Activated CD4-positive, alpha-beta T cell treated with anti-CD3 and anti-CD28 coated beads, Interleukin-2, amount 50 U/mL, for 1 hour (primary cell): Measurements from ENCODE around the gene SLC1A4.
"Not testable (repeated sequence)": the region's sequence is repeated elsewhere in the genome, so short reads cannot be mapped to it uniquely, and the experiment has no call there.

Experiments
- DNase-seq: peaks from one replicate; pipeline ENCODE4 v3.0.0-alpha.2; 2020

SLC1A4 gene

GRCh38 chr2:65027616-65028244 is 38.5 kb downstream of the SLC1A4 start:
- no peak for DNase-seq

GRCh38 chr2:65030476-65031332 is 41.5 kb downstream of the SLC1A4 start:
- no peak for DNase-seq

- no peak for DNase-seq
These were observed 42.3 kb downstream of the SLC1A4 start for GRCh38 chr2:65031341-65032018.

GRCh38 chr2:65032019-65032975 is 43.1 kb downstream of the SLC1A4 start:
- DNase-seq = no peak

- DNase-seq = no peak
These were observed 44.0 kb downstream of the SLC1A4 start for GRCh38 chr2:65033178-65033577.

GRCh38 chr2:65033667-65034066 is 44.5 kb downstream of the SLC1A4 start:
- not testable (repeated sequence) for DNase-seq

- DNase-seq = no peak
These were observed 46.2 kb downstream of the SLC1A4 start for GRCh38 chr2:65035351-65035943.

- DNase-seq = no peak
These were observed 48.0 kb downstream of the SLC1A4 start for GRCh38 chr2:65037178-65037577.

- DNase-seq = no peak
These were observed 50.4 kb downstream of the SLC1A4 start for GRCh38 chr2:65039640-65040039.

- DNase-seq = peak; percentile 72
These were observed 51.4 kb downstream of the SLC1A4 start for GRCh38 chr2:65040400-65041261.

- no peak for DNase-seq
These were observed 53.8 kb downstream of the SLC1A4 start for GRCh38 chr2:65043001-65043400.

GRCh38 chr2:65044097-65044735 is 55.0 kb downstream of the SLC1A4 start:
- DNase-seq = no peak

GRCh38 chr2:65045651-65046050 is 56.5 kb downstream of the SLC1A4 start:
- no peak for DNase-seq

- no peak for DNase-seq
These were observed 57.6 kb downstream of the SLC1A4 start for GRCh38 chr2:65046633-65047407.

GRCh38 chr2:65049010-65049639 is 59.9 kb downstream of the SLC1A4 start:
- no peak for DNase-seq

- no peak for DNase-seq
These were observed 61.7 kb downstream of the SLC1A4 start for GRCh38 chr2:65050931-65051330.

- peak; percentile 10 for DNase-seq
These were observed 64.0 kb downstream of the SLC1A4 start for GRCh38 chr2:65053199-65053598.

GRCh38 chr2:65054749-65055421 is 65.7 kb downstream of the SLC1A4 start:
- no peak for DNase-seq
